ENCODE data around the gene CPSF4L. TPM values are rescaled to one million over a fixed set of nuclear protein-coding genes. Genes with fewer than 3 reads are reported as not detected.
"Not testable (repeated sequence)": the region's sequence is repeated elsewhere in the genome, so short reads cannot be mapped to it uniquely, and the experiment has no call there.

CPSF4L gene, protein sequence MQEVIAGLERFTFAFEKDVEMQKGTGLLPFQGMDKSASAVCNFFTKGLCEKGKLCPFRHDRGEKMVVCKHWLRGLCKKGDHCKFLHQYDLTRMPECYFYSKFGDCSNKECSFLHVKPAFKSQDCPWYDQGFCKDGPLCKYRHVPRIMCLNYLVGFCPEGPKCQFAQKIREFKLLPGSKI
- under 1 TPM in 2 of 4 donors, not detected in 2; 0.17 to 0.26 TPM for polyA plus RNA-seq (ENCODE audit: insufficient read length in 4 of 4)

DNA sequence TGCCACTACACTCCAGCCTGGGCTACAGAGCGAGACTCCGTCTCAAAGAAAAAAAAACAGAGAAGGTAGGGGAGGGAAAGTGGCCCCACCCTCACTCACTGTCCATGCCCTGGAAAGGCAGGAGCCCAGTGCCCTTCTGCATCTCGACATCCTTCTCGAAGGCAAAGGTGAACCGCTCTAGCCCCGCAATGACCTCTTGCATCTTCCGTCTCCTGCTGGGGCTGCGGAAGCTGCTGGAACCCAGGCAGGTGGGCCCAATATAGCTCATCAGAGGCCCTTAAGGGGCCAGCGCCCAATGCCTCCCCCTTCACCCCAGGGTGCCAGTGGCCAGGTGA lies at the start of gene CPSF4L:
TSS of gene CPSF4L (minus strand) at position 264 of the 335 bp plus-strand sequence. CDS start at position 202, 62 bp downstream.
- DNase-seq (ENCODE audit: low read depth in 4 of 4, low spot score in 3 of 4) = no peak

DNA sequence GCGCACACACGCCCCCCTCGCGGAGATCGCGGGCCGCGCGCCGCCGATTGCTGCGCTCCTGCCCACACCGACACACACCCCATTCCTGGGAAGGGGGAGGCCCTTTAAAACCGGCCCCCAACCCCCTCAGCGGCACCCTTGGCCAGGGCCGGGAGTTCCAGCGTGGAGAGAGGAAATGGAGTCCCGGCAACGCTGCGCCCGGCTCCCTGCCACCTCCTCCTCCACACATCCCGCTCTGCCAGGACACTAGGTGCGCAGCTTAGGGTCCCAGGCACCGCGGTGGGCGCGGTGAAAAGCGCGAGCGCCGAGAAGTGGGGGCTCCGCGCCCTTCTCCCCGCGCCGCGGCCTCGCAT lies 49.7 kb upstream of the CPSF4L start:
- no peak for DNase-seq (ENCODE audit: low read depth in 4 of 4, low spot score in 3 of 4)

DNA sequence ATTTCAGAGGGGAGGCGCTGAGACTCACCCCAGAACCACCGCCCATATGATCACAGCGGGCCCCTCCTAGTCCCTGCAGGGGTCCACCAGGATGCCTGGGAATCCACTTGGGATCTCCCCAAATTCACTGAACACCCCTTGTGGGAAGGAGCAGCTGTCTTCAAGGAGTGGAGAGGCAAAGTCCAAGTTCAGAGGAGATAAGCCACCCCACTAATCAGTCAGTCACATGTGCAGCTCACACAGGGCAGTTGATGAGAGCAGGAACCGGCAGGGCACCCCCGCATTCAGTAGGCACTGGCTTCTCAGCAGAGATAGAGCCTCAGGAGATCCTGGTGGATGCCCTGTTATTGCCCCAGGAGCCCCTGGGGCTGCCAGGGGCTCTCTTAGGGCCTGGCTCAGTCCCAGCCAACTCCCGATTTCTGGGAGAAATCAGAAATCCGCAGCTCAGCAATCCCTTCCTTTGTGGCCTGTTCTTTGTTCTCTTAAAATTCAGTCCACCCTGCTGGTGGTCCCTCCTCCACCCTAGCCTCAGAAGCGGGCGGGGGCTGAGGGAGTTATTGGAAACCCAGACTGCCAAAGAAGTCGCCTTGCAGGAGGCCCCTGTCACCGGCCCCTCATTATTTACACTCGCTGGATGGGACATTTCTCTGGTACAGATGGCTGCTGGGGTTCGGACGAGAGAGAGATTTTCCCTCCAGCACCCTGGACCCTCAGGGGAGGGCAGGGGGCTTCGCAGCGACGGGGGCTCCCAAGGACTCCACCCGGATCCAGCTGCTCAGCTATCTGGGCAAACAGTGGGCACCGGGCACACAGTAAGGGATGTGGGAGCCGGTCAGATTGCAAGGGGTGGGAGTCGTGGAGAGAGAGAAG lies 48.3 kb upstream of the CPSF4L start:
- no peak for DNase-seq (ENCODE audit: low read depth in 4 of 4, low spot score in 3 of 4)

DNA sequence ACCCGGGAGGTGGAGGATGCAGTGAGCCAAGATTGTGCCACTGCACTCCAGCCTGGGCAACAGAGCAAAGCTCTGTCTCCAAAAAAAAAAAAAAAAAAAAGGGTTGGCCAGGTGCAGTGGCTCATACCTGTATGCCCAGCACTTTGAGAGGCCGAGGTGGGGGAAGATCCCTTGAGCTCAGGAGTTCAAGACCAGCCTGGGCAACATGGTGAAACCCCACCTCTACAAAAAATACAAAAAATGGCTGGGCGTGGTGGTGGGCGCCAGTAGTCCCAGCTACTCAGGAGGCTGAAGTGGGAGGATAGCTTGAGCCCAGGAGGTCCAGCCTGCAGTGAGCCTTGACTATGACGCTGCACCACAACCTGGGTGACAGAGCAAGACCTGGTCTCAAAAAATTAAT lies 47.3 kb upstream of the CPSF4L start:
- not testable (repeated sequence) for DNase-seq (ENCODE audit: low read depth in 4 of 4, low spot score in 3 of 4)

DNA sequence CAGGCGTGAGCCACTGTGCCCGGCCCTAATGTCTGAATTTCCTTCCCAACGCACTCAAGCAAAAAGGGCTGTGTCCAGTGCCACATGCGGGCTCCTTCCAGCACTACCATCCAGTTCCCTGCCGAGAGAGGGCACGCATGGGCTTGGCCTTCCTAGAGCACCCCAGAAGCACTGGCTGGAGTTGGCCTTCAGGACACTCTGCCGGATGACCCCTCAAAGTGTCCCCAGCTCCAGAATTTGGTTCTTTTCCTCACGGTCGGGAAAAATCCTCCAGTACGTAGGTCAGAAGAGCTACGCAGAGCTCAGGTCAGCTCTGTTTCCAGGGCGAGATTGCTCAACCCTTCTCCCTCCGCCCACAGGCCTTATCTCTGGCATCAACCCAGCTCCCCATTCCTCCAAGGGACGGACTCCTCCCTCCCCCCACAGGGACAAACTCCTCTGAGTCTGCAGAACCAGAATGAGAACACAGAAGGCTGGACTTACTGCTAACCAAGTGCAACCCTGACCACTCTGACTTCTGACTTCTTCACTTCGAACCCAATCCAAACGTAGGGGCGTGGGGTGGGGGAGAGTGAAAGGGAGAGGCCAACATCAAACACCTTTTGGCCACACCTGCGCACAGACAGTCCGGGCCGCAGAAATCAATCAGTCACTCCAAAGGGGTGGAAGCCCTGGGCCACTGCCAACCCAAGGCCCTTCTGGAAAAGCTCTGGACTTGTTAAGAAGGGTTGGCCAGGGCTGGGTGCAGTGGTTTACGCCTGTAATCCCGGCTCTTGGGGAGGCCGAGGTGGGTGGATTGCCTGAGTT lies 46.5 kb upstream of the CPSF4L start:
- no peak for DNase-seq (ENCODE audit: low read depth in 4 of 4, low spot score in 3 of 4)

DNA sequence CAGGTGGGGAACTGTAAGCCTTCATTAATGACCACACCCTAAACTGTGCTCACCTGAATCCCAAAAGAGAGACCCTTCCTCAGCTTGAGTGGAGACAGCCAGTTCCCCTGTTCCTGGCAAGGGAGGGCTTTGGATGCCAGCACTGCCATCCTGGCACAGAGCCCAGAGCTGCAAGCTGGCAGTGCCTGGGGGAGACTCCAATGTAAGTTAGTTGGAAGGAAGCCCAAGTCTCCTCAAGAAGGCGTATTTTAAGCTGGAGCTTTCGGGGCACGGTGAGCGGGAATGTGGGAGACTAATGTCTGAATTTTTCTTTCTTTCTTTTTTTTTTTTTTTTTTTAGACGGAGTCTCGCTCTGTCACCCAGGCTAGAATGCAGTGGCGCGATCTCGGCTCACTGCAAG lies 45.5 kb upstream of the CPSF4L start:
- no peak for DNase-seq (ENCODE audit: low read depth in 4 of 4, low spot score in 3 of 4)

DNA sequence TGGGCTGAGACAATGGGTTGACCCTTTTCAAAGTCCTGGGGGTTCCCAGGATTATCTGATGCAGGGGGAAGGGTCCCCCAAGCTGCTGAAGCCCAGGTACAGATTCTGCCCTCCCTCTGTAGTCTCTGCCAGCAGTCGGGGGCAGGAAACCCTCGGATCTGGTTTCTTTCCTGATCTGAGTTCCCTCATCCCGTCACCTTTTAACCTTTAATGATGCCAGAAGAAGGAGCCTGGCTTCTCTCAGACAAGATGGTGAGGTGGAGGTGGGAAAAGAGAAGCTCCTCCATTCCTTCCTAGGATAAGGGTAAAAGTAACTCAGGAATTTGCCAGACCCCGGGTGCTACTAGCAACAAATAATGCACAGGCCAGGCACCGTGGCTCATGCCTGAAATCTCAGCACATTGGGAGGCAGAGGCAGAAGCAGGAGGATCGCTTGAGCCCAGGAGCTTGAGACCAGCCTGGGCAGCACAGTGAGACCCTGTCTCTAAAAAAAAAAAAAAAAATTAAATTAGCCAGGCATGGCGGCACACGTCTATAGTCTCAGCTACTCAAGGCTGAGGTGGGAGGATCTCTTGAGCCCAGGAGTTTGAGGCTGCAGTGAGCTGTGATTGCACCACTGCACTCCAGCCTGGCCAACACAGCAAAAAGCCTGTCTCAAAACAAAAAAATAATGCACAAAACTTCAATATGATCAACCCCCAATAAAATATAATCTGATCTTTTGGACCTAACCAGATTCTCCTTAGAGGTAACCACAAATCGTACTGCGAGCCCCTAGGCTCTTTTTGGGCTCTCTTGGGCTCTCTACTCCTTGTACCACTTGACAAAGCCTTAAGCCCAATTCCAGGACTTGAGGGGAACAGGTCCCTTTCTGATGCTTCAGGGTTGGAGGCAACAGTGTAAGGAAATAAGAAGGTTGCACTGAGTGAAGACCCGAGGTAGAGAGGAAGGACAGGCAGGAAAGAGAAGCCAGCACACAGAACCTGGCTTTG lies 44.5 kb upstream of the CPSF4L start:
- DNase-seq (ENCODE audit: low read depth in 4 of 4, low spot score in 3 of 4) = no peak

DNA sequence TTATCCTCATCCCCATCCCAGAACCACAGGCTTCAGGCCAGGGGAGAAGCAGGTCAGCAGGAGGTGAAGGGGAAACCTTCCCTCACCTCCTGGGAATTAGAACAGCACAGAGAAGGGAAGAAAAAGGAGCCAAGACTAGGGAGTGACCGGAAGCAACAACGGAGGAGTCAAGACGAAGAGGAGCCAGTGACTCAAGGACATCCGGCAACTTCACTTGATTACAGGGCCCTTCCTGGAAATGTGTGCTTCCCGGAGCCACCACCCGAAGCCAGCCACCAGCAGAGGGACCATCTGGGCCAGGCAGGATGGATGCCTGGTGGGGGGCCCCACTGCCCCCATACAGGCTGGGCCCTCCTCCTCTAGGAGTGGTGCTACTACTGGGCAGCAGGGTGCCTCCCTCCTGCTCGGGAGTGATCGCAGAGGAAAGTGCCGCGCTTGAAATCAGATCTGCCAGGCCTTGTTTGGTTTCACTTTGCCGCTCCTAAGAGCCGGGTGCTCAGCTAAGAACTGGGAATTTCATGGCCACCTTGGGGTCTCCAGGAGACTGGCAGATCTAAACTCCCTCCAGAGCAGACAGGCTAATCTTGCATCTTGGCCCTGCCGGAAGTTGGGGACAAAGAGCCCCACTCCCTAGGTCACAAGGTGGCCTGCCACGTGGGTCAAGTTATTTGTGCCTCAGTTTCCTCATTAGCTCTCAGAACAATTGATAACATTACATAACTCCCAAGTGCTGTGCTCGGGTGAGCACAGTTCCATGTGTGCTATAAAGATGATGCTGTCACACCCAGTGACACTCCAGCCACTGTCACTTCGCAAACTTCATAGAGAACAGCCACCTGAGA lies 43.5 kb upstream of the CPSF4L start:
- DNase-seq (ENCODE audit: low read depth in 4 of 4, low spot score in 3 of 4) = peak in 1 of 4 donors; percentile 54

DNA sequence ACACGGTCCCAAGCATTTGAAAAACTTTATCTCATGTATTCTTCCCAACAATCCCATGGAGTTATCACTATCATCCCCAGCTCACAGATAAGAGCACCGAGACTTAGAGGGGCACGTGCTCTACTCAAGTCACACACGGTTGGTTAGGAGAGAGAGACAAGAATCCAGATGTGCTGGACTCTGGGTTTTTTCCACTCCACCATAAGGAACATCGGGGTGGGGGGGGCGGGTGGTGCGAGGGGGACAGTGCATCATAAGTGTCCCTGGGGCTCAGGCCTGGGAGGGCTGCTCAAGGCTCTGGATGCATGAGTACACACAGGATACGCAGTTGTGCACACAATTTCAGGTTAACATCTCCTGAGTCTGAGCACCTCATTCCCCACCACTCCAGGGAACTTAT lies 42.8 kb upstream of the CPSF4L start:
- no peak for DNase-seq (ENCODE audit: low read depth in 4 of 4, low spot score in 3 of 4)

DNA sequence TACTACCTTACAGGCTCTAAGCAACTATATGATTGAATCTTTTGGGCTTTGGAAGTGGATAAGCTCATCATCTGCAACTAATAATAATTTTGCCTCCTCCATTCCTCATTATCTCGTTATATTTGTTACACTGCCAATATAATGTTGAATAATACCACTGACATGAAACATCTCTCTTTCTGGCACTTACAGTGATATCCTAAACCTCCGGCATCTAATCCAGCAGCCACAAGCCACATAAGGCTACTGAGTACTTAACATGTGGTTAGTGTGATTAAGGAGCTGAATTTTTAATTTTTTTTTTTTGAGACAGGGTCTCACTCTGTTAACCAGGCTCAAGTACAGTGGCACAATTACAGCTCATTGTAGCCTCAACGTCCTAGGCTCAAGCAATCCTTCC lies 40.5 kb upstream of the CPSF4L start:
- no peak for DNase-seq (ENCODE audit: low read depth in 4 of 4, low spot score in 3 of 4)

DNA sequence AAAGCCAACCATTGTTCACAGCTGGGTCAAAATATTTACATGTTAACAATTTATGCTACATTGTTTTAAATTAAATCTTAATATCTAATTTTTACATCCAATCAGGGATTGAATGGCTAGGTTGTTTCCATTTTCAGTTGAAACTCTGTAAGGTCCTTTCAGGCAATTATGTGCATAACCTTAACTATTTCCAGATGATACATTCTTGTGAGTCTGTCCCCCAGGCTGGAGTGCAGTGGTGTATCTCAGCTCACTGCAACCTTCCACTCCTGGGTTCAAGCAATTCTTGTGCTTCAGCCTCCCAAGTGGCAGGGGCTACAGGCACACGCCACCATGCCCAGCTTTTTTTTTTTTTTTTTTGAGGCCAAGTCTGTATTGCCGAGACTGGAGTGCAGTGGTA lies 39.7 kb upstream of the CPSF4L start:
- no peak for DNase-seq (ENCODE audit: low read depth in 4 of 4, low spot score in 3 of 4)

DNA sequence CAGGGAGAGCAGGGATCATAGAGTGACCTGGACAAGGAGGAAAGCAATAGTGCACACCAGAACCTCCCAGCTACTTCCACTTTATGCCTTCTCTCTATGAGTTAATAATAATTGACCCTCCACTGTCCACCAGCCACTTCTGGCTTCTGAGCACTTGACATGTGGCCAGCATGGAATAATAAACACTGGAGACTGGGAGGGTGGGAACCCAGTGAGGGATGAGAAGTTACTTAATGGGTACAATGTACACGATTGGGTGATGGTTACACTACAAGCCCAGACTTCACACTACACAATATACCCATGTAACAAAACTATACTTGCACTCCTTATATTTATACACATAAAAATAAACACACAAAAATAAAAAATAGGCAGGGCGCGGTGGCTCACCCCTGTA lies 38.7 kb upstream of the CPSF4L start:
- no peak for DNase-seq (ENCODE audit: low read depth in 4 of 4, low spot score in 3 of 4)

DNA sequence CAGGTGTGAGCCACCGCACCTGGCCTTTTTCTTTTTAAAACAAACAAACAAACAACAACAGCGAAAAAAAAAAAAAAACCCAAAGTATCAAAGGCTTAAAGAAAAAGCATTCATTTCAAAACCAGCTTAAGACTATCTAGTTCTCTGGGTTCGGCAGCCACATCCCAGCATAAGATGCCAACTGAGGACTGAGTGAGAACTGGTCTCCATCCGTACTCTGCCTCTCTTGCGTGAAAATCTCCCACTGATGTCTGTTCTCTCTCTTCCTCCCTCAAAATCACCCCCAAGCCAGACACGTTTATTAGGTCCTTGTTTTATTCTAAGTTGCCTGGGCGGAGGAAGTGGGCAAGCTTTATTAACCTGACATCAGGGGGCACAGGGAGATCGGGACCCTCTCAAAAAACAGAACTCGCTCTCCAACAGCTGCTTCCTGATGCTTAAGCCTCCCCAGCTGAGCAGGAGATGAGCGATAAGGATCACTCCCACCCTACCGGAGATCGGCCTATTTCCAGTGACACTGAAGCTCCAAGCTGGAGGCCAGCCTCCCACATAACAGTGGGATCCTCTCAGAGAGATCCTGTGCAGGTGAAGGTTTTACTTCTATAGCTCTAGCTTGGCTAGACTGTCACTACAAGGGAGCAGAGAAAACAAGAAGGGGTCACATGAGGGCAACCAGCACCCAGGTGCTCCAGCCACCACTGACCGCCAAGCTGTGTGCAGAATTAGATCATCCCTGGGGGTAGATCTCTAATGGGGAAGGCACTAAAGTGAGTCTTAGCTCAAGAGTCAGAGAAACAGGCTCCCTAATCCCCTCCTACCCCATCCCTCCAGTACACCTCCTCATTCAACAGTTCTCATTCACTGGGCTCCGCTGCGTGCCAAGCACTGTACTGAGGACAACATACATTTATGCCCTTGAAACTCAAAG lies 36.5 kb upstream of the CPSF4L start:
- DNase-seq (ENCODE audit: low read depth in 4 of 4, low spot score in 3 of 4) = no peak

DNA sequence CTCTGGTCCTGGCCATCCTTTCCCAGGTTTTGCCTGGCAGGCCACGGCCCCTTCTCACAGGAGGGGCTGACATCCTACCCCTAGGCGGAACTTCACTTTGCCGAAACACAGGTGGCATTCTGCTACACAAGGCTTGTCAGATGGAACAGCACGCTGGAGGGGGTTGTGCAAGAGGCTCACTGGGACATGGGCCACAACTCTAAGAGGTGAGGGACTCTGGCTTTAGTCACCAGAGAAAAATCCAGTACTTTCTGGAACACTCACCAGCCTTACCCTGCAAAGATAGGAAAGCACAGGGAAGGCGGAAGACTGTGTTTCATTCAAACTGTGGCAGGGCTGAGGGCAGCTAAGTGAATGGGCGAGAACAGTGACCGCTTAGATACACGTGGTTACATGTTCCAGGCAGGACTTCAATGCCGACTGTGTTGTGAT lies 31.8 kb upstream of the CPSF4L start:
- no peak for DNase-seq (ENCODE audit: low read depth in 4 of 4, low spot score in 3 of 4)

DNA sequence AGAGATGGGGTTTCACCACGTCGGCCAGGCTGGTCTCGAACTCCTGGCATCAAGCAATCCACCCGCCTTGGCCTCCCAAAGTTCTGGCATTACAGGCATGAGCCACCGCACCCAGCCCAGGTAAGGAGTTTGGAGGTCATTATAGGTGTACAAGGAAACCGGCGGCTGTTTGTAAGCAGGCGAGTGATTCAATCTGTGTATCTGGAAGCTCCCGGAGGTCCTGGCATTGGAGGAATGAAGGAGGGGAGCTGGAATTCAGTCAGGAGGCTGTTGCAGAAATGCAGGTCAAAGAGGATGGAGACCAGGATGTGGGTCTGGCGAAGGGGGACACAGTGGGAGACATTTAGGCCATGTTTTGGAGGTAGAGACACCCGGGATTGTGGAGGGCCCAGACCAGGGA lies 31.4 kb upstream of the CPSF4L start:
- DNase-seq (ENCODE audit: low read depth in 4 of 4, low spot score in 3 of 4) = no peak

DNA sequence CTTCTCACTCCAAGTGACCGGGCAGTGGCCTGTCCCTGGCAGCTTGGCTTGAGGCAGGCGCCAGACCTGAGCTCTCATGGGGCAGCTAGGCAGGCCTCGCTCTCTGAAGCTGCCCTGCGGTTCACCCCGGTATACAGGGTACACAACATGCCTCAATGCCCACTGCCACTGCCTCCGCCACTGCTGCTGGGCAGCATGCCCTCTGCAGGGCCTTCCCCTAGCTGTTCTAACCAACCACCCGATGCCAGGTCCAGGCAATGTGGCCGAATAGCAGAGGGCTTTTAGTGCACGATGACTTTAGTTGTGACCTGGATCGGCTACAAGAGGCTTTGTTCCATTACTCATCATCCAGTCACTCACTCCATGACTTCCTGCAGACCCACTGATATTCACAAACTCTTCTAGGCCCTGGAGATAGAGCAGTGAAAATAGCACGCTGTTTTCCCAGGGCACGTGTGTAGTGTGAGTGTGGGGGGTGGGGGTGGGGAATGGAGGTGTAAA lies 30.4 kb upstream of the CPSF4L start:
- DNase-seq (ENCODE audit: low read depth in 4 of 4, low spot score in 3 of 4) = no peak

DNA sequence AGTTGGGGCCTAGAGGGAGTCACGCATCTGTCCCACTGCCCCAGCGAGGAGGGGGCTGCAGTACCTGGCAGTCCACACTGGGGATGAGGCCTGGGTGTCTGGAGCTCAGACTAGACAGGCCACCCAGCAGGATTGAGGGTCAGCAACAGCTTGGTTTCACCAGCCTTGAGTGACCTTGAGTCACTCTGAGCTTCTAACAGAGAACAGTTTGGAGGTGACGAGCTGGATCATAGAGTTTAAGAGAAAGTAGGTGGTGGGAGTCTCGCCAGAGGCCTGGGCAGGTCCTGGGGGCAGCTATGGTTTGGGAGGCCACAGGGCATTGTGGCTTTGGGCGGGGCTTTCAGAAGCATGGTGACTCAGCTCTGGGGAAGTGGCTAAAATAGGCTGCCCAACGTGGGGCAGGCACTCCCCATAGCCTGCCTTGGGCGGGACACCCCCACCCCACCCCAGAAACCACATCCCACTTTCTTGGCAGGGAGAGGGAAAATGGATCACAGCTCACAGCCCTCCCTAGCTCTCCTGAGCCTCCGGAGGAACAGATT lies 29.7 kb upstream of the CPSF4L start:
- no peak for DNase-seq (ENCODE audit: low read depth in 4 of 4, low spot score in 3 of 4)
